ENCODE measurements around the gene ARSJ.

- TF ChIP-seq CTCF (IDR thresholded peaks at IDR 0.05) (no peak), POLR2A (IDR thresholded peaks at IDR 0.05) (no peak)
Observed at GRCh38 chr4:113869743-113870375, 109.6 kb downstream of the ARSJ start.

All from heart left ventricle (tissue), 13 donors.